ENCODE measurements around the gene ACRBP.

Gene ACRBP

GRCh38 chr12:6620885-6621274 is 26.4 kb downstream of the ACRBP start:
- no peak for DNase-seq (ENCODE audit: low read depth)
- no peak overlapping the region for H3K4me3 ChIP-seq (ENCODE audit: control insufficient read depth, low read depth, low read length)
- TF ChIP-seq CTCF (conservative IDR thresholded peaks at IDR 0.05; ENCODE audit: control insufficient read depth, insufficient read depth, low read depth, low read length), result no peak

GRCh38 chr12:6620137-6620884 is 26.9 kb downstream of the ACRBP start:
- peak; percentile 58 for DNase-seq (ENCODE audit: low read depth)
- no peak overlapping the region for H3K4me3 ChIP-seq (ENCODE audit: control insufficient read depth, low read depth, low read length)
- TF ChIP-seq CTCF (conservative IDR thresholded peaks at IDR 0.05; ENCODE audit: control insufficient read depth, insufficient read depth, low read depth, low read length), result peak; percentile 53

- TF ChIP-seq CTCF (conservative IDR thresholded peaks at IDR 0.05; ENCODE audit: control insufficient read depth, insufficient read depth, low read depth, low read length), result no peak
- H3K4me3 ChIP-seq (ENCODE audit: control insufficient read depth, low read depth, low read length), result no peak overlapping the region
- DNase-seq (ENCODE audit: low read depth), result no peak
Measured at GRCh38 chr12:6618483-6619225, 28.6 kb downstream of the ACRBP start.

GRCh38 chr12:6615802-6616201 is 31.4 kb downstream of the ACRBP start:
- H3K4me3 ChIP-seq (ENCODE audit: control insufficient read depth, low read depth, low read length), result no peak overlapping the region
- DNase-seq (ENCODE audit: low read depth), result no peak
- no peak for TF ChIP-seq CTCF (conservative IDR thresholded peaks at IDR 0.05; ENCODE audit: control insufficient read depth, insufficient read depth, low read depth, low read length)

- DNase-seq (ENCODE audit: low read depth), result no peak
- TF ChIP-seq CTCF (conservative IDR thresholded peaks at IDR 0.05; ENCODE audit: control insufficient read depth, insufficient read depth, low read depth, low read length), result no peak
- H3K4me3 ChIP-seq (ENCODE audit: control insufficient read depth, low read depth, low read length), result no peak overlapping the region
Measured at GRCh38 chr12:6614513-6615172, 32.6 kb downstream of the ACRBP start.

- DNase-seq (ENCODE audit: low read depth), result peak; percentile 99
- no peak for TF ChIP-seq CTCF (conservative IDR thresholded peaks at IDR 0.05; ENCODE audit: control insufficient read depth, insufficient read depth, low read depth, low read length)
- no peak overlapping the region for H3K4me3 ChIP-seq (ENCODE audit: control insufficient read depth, low read depth, low read length)
Measured at GRCh38 chr12:6613776-6614512, 33.3 kb downstream of the ACRBP start.

All from fibroblast of mammary gland (primary cell).